ENCODE results near the gene FHL3.
"Not testable (repeated sequence)": the region's sequence is repeated elsewhere in the genome, so short reads cannot be mapped to it uniquely, and the experiment has no call there.

FHL3 gene

DNA sequence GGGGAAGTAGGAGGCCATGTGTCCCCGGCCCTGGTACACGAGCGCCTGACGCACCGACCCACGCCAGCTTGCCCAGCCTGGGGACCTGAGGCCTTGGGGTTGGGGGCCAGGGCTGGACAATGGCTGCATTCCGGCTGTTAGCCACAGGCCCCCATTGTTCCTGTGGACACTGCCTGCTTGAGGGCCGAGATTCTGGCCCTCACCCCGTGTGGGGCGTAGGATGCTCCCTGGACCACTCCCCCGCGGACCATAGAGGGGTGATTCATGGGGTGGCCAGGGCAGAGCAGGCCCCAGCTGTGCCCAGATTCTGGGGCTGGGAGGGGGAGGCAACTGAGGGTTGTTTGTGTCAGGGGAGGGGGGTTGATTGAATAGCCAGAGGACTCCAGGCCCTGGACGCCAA is 29.6 kb upstream of the FHL3 start:
- no peak for DNase-seq (ENCODE audit: low read depth)

DNA sequence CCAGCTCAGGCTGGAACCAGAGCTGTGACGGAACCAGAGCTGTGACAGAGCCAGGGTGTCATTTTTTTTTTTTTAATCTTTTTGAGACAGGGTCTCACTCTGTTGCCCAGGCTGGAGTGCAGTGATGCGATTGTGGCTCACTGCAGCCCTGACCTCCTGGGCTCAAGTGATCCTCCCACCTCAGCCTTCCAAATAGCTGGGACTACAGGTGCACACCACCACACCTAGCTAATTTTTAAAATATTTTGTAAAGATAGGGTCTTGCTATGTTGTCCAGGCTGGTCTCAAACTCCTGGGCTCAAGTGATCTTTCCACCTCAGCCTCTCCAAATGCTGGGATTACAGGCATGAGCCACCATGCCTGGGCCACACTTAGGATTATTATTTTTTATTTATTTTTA is 27.7 kb upstream of the FHL3 start:
- DNase-seq (ENCODE audit: low read depth) = not testable (repeated sequence)

DNA sequence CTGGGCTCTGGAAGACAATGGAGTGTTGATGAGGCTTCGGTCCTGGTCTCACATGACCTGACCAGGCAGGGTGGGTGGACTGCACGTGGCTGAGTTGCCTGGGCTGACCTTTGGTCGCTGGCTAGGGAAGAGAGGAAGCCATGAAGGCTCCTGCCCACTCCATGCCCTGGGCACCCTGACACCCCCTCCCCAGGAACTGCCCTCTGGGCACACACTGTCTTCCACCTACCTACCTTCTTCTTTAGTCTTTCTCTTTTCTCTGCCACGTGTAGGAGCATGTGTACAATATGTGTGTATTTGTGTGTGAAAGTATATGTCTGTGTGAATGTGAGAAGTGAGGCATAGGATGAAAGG is 26.2 kb upstream of the FHL3 start:
- no peak for DNase-seq (ENCODE audit: low read depth)

DNA sequence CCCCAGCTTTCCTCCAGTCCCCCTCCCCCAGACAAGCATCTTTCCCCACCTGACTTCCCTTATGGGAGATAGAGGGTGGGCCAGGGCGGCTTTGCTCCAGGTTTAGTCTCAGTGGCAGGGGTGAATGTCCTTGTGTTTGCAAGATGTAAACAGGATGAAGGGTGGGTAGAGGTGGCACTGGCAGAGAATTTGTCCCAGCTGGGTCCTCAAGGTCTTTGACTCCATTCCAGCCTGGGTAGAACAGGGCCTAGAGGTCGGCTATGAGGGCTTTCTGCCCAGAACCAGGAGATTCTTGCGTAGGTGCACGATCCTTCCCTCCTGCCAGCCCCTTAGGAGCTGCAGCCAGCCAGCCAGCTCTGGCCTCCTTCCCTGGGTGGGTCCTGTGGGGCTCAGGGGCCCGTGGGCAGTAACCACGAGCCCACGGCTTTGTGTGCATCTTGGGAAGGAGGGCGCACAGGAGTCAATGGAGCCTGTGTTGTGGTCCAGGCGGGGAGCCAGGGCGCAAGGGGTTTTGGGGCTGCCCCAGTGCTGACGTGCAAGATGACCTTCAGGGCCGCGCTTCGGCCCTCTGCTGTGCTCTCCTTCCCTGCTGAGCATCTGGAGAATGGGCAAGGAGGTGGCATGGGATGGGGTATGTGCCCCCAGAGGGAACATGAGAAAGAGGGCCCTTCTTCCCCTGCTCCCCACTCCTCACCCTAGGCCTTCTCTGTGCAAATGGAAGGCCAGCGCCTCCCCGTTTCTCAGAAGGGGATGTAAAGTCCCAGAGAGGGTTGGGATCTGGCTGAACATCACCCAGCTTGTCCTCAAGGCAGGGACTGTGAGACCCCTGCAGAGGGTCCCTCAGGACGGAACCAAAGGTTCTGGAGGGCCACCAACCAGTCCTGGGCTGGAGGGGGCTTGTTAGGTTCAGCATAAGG is 25.5 kb upstream of the FHL3 start:
- no peak for DNase-seq (ENCODE audit: low read depth)

DNA sequence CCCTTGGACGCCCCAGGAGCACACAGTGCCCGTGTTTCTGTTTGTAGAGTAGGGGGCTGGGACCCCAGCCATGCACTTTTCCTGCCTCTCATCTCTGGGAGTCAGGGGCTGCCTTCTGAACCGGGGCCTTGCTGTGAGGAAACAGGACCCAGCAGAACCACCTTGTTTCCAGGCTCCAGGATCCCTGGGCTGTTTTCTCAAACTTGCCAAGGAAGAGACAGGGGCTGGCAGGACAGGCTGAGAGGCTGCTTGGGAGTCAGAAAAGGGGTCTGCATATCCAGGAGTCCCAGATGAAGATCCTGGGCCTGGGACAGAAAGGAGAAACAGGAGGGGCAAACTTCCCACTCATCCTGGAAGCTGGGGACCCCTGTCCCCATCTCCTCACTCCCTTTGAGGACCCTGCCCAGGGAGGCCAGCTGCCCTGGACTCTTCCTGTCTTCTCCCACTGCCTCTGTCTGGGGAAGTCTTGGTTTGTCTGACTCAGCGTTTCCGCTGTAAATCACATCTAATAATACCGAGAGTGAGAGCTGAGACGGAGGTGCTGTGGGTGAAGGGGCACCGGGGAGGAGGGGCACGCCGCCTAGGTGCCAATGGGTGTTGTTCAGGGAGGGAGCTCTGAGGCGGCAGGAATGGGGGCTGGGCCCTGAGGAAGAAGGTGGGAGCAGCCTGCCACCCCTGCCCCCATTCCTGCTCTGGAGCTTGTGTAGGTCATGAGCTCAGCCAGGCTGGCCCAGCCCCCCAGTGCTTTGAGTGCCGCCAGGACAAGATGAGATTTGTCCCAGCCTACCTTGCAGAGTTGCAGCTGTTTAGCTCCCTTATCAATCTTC is 24.6 kb upstream of the FHL3 start:
- DNase-seq (ENCODE audit: low read depth) = peak; percentile 62

DNA sequence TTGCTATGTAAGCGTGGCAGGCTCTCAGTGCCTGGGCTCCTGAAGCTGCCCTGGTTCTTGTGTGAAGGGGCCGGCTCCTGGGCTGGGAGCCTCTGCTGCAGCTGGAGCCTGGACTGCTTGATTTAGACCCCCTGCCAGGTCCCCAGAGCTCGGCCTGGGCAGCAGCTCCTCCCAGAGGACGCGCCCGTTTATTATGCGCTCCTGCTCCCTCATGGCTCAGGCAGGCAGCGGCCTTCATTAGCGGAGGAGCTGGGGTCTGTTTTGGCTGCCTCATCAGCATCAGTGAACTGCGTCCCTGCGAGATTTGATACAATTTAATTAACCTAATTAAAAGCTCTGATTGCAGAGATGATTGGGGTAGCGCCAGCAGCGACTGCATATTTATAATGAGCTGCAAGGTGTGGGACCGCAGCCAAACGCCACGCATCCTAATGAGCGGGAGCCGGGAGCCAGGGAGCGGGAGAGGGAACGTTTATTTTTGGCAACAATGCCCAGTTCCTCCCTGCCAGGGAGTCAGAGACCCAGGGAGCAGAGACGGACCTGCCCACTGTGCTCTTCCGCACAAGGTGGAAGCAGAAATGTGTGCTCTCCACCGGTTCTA is 23.9 kb upstream of the FHL3 start:
- DNase-seq (ENCODE audit: low read depth) = no peak

DNA sequence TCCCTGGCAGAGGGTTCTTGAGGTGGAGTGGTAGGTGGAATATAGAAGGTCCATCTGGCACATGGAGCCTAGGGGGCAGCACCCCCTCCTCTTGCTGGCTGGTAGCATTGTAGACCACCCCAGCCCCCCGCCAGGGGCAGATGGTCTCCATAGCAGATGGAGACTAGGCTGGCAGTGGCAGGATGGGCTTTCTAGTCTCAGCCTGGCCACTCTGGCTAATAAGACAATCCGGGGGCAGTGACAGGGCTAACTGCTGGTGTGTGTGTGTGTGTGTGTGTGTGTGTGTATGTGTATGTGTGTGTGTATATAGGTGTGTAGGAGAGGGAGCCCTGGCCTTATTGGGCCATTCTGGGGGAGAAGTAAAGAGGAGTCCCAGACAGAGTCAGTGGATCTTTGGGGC is 23.4 kb upstream of the FHL3 start:
- no peak for DNase-seq (ENCODE audit: low read depth)

DNA sequence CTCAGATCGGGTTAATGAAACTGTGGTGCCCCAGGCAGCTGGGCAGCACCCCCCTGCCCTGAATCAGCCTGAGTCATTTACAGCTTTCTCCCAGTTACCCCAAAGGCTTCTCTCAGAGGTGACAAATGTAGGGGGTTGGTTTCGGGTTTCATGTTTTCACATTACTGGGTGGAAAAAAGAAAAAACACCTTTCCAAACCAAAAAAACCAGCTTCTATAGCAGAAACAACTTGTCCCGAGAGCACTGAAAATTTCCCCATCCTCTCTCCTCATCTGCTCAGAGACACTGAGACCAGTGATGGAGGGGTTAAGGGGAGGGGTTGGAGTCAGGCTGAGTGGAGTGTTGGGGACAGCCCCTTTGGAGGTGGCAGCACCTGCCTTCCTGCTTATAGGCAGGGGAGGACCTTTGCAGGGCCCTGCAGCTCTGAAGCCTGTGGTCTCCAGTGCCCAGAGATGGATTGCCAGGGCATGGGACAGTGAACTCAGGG is 22.8 kb upstream of the FHL3 start:
- peak; percentile 62 for DNase-seq (ENCODE audit: low read depth)

DNA sequence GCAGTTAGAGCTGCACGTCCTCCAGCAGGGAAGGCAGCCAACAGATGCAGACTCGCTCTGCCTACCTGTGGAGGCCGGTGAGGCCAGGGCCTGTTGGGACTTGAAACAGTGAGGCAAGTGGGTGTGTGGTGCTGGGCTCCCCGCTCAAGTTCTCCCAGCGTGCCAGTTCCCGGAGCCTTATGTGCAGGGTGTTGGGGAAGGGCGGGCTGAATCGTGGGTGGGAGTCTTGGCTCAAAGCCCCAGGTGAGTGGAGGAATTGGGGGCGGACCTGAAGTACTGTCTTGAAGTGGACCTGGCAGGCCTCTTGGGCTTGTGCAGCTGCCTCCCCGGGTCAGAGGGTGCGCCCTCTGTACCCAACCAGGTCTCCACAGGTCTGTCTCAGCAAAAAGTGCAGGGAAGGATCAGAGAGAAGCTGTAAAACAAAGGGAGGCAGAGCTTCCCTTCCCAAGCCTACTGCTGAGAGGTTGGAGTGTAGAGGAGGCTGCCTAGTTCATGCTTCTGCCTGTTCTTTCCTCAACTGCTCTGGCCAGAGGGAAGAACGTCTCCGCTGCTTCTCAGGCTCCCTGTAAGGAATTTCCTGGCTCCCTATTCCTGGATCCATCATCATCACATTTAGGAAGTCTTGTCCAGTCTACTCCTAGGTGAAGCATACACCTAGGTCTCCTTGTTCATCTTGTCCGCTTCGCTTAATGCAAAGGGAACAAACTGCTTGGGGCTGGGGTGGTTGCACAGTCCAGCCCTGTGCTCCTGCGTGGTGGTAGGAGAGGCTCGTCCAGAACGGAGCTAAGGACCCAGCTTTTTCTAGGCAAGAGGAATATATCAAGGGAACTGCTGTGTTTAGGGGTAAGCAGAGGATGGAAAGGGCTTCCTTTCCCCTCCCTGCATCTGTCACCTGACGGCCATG is 22.1 kb upstream of the FHL3 start:
- no peak for DNase-seq (ENCODE audit: low read depth)

DNA sequence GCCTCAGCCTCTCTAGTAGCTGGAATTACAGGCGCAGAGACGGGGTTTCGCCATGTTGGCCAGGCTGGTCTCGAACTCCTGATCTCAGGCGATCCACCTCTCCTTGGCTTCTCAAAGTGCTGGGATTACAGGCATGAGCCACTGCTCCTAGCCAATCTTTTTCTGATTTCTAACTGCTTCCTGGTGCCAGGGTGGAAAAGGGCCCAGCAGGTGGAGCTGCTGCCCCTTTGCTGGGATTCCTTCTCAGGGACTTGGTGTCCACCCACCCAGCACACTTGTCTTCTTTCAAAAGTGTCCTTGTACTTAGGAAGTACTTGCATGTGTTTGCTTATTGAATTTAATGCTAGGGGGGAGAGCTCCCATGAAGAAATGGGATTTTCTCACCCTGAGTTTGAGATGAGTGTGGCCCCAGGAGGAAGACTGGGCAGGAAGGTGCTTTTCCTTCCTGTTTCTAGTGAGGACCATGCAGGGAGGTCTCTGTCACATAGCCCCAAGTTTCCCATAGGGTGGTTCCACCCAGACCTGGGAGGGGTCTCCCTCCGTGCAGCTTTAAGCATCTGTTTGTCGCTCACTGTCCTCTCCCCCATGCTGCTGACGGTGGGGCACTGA is 21.4 kb upstream of the FHL3 start:
- DNase-seq (ENCODE audit: low read depth) = no peak

DNA sequence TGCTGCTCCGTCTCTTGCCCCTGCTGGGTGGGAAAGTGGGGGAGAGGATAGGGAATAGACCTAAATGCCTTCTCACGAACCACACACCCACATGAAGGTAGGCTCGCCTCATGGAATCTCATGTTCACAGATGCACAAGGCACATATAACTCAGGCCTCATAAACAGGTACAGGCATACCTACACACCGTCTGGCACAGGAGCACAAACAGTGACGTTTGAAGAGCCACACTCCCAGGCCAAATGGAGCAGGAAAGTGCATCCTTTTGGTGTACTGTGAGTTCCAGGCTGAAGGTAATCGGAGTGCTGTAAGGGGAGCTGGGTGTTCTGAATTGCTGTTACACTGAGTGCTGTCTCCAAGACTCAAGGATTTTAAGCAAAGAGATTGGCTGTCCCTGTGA is 20.4 kb upstream of the FHL3 start:
- DNase-seq (ENCODE audit: low read depth) = no peak

DNA sequence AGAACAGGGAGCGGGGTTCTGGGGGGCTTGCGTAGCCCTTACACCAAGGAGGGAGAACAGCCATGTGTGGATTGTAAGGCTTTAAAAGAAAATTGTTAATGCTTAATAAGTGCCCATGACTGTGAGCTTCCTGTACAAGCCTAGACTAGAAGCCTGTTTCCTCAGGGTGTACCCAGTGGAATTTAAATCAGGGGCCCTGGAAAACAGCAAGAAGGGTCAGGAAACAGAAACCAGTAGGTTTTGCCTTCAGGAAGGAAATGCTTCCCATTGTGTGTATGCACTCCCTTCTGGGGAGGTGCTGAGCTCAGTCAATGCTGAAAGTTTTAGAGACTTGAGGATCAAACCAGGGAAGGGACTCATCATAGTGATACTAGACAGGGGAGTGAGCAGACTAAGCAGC is 19.9 kb upstream of the FHL3 start:
- no peak for DNase-seq (ENCODE audit: low read depth)

DNA sequence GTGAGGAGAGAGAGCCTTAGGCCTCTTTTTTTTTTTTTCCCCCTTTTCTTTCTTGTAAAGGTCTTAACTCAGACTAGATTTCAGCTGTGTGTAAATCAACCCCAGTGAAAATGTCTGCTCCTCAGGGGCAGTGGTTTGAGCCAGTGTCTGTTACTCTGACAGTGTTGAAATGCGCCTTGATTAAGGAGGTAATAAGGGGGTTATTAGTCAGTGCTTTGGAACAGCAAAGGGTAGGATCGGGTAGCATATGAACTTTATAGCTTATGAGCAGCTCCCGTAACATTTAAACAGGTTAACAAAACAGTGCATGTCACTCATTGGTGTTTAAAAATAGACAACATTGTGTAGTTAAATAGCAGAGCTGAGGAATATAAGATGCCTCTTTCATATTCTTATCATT is 17.5 kb upstream of the FHL3 start:
- no peak for DNase-seq (ENCODE audit: low read depth)

DNA sequence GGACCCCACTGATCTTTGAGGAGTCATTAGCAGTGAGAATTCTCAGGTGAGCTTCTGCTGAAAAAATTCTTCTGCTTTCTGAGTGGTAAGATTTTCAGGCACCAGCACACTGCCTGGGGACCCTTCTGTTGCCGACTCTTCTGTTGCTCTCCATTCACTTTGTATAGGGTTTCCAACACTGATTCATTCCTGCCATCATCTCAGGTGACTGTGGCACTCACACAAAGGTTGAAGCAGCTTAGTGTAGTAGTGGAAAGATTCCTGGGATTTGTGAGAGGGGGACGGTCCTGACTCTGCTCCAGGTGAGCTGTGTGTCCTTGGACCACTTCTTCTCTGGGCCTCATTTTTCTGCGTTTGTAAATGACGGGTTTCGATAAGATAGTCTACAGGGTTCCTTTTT is 16.7 kb upstream of the FHL3 start:
- DNase-seq (ENCODE audit: low read depth) = no peak

DNA sequence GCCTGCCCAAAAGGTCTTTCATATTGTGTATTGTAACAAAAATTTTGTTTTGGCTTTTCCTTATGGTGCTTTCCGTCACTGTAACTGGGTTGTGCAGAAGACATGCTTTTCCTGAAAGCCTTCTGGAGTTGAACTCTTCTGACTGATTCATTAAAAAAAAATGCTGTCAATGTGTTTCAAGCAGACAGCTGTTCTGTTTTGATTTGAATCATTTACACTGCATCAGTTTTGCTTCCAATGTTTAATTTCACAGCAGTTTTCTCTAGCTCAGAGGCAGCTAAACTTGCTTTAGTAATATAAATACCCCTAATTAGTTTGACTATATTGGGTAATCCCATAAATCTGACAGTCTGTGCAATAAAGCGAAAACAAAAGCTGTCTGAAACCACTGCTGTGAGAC is 15.1 kb upstream of the FHL3 start:
- no peak for DNase-seq (ENCODE audit: low read depth)

DNA sequence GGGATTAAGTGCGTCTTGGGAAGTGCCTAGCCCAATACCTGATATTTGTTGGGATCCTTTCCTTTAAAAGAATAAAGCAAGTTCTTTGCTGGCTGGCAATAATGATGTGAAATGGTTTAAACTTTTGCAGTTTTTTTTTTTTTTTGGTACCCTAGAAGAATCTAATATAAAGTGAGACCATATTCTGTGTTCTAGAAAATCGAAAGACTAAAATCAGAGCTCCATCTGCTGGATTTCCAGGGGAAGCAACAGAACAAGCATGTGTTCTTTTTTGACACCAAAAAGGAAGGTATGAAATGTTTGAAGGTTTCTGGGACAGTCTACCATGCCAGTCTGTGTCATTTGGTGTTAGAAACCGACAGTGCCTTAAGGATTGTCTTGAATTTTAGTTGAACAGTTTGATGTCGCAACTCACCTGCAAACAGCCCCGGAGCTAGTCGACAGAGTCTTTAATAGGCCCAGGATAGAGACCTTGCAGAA is 13.6 kb upstream of the FHL3 start:
- DNase-seq (ENCODE audit: low read depth) = no peak

DNA sequence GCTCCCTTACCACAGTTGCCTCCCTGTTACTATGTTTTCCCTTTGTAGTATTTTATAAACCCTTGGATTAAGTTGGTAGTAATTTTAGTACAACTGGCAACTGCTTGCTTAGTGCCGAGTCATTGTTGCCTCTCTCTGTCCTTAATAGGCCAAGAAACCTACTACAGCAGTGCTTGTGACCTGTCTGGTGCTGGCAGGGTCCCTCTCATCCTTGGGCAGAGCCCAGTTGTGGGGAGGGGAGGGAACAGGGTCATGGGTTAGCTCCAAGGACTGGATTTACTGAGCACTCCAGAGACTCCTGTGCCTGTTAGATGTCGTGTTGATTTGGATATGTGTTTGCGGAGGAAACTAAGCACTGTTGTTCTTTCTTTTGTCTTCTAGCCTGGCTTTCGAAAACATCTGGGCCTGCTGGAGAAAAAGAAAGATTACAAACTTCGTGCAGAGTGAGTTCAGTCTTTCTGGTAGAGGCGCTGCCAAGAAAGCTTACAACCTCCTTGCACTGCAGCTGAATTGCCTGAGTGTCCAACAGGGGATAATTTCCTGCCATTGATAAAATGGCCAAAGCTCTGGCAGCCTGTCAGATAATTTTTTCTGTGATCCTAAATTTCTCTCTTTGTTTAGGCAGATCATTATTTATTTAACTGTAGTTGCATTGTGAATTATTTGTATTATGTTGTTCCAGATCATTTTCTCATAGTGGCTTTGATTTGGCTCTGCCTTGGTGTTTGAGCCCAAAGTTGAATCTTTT is 10.8 kb upstream of the FHL3 start:
- no peak for DNase-seq (ENCODE audit: low read depth)

DNA sequence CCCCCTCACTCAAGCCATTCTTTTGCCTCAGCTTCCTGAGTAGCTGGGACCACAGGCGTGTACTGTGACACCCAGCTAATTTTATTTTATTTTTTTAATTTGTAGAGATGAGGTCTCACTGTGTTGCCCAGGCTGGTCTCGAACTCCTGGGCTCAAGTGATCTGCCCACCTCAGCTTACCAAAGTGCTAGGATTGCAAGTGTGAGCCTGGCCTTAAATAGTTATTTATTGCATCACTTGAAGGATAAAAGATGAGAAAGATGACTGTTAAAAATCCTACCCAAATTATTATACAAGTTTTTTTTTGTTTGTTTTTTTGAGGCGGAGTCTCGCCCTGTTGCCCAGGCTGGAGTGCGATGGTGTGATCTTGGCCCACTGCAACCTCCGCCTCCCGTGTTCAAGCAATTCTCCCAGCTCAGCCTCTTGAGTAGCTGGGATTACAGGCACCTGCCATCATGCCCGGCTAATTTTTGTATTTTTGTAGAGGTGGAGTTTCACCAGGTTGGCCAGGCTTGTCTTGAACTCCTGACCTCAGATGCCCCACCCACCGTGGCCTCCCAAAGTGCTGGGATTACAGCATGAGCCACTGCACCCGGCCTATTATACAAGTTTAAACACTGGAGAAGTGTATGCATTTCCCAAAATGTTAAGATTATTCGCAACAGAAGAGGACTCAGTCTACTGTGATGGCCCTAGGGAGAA is 9.6 kb upstream of the FHL3 start:
- no peak for DNase-seq (ENCODE audit: low read depth)

DNA sequence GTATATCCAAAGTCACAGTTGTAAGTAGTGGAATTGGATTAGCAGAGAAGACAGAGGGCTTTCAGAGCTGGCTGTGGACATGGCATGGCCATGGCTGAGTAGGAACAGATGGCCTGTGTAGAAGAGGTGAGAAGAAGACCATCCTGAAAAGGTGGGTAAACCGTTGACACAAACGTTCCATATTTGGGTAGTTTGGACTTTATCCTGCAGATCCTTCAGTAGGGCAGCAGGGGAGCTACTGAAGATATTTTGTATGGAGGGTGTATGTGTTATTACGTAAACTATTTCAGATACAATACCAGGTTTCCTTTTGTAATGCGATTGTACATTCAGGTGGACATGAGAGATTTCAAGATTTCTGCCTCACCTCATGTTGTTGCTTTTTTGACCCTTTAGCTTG is 8.9 kb upstream of the FHL3 start:
- no peak for DNase-seq (ENCODE audit: low read depth)

DNA sequence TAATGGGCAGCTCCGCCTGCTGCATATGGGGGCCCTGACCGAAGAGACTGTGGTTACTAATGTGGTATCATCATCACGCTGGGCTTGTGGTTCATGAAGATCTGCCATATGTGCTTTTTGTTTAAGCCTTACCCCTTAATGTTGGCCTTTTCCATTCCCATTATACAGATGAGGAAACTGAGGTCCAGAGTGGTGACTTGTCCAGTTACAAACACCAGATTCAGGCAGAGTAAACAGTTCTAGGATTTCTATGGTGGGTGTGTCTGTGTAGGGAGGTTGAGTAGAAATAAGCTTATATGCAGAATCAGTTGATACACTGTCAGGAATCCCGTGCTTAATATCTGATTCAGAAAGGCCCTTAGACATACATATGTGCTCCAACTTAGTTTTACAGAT is 7.9 kb upstream of the FHL3 start:
- no peak for DNase-seq (ENCODE audit: low read depth)
